Peyer's patch (tissue), 4 donors: ENCODE results near the gene OPRL1. TPM values are rescaled to one million over a fixed set of nuclear protein-coding genes. Genes with fewer than 3 reads are reported as not detected.
A peak's percentile ranks its signal among the peaks of the same experiment; 100 is the strongest.

Experiments used
- DNase-seq, 3 donors: peaks; one replicate each; pipeline ENCODE4 v3.0.0-alpha.2; 2017 to 2019
- H3K27ac ChIP-seq, 4 donors: fragments of 200-600 bp; sonication (generic); one replicate each; pipeline ENCODE4 v1.5.1; 2016 to 2019
- H3K27me3 ChIP-seq, 2 donors: fragments of 200-600 bp; sonication (generic); one replicate each; pipeline ENCODE4 v1.5.1; 2019
- H3K36me3 ChIP-seq, 3 donors: fragments of 200-600 bp; sonication (generic); one replicate each; pipeline ENCODE4 v1.5.1; 2016 to 2019
- H3K4me1 ChIP-seq, 4 donors: fragments of 200-600 bp; sonication (generic); one replicate each; pipeline ENCODE4 v1.5.1; 2016 to 2019
- H3K4me3 ChIP-seq, 4 donors: fragments of 200-600 bp; sonication (generic); 1 replicate in 3 of 4; 2 replicates in 1 of 4; pipeline ENCODE4 v1.5.1; 2016 to 2019; ENCODE audit warnings: mild to moderate bottlenecking in 1 of 4
- H3K9me3 ChIP-seq, 4 donors: fragments of 200-600 bp; sonication (generic); one replicate each; pipeline ENCODE4 v1.5.1; 2016 to 2019; ENCODE audit warnings: mild to moderate bottlenecking in 1 of 4
- POLR2A ChIP-seq, 2 donors: fragments of 450-650 bp; IDR thresholded peaks; one replicate each; pipeline ENCODE4 v1.5.1; 2017; ENCODE audit warnings: antibody characterized with exemption in 2 of 2, mild to moderate bottlenecking in 2 of 2, moderate library complexity in 2 of 2
- total RNA-seq, 4 donors: library from RNA; depleted of rRNA; stranded (reverse); fragments of >200 nt; gene quantifications; one replicate each; pipeline ENCODE4 v1.1.0, GENCODE V29; 2016
- TF ChIP-seq, protein P1 (sequence below), 6 experiments: fragments of 450-650 bp in 4 of 6; fragments of 200-600 bp in 2 of 6; sonication (generic) in 1 of 6; IDR thresholded peaks; one replicate each; pipeline ENCODE4 v1.5.1; 2017 to 2019; ENCODE audit warnings: antibody characterized with exemption in 6 of 6, mild to moderate bottlenecking in 3 of 6, moderate library complexity in 1 of 6

Gene OPRL1
- total RNA-seq, 4 donors from 2014 or later: 0.27 TPM; not detected in 3

GRCh38 chr20:64051561-64052325 lies 28.1 kb upstream of the OPRL1 start:
- no peak overlapping the region for H3K4me3 ChIP-seq
- H3K9me3 ChIP-seq: no peaks in the 10 kb centered on the region
- no peak for TF ChIP-seq POLR2A (IDR thresholded peaks at IDR 0.05)
- TF ChIP-seq, protein P1, sequence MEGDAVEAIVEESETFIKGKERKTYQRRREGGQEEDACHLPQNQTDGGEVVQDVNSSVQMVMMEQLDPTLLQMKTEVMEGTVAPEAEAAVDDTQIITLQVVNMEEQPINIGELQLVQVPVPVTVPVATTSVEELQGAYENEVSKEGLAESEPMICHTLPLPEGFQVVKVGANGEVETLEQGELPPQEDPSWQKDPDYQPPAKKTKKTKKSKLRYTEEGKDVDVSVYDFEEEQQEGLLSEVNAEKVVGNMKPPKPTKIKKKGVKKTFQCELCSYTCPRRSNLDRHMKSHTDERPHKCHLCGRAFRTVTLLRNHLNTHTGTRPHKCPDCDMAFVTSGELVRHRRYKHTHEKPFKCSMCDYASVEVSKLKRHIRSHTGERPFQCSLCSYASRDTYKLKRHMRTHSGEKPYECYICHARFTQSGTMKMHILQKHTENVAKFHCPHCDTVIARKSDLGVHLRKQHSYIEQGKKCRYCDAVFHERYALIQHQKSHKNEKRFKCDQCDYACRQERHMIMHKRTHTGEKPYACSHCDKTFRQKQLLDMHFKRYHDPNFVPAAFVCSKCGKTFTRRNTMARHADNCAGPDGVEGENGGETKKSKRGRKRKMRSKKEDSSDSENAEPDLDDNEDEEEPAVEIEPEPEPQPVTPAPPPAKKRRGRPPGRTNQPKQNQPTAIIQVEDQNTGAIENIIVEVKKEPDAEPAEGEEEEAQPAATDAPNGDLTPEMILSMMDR (IDR thresholded peaks at IDR 0.05): no peak
- peaks cover 0 to 32% of the 10 kb centered on the region in 2 donors for H3K27me3 ChIP-seq
- H3K27ac ChIP-seq: peak overlapping the region in 3 of 4 donors; percentile 36 to 74 (median 57)
- H3K36me3 ChIP-seq: no peaks in the 10 kb centered on the region
- no peak for DNase-seq
- peaks cover 0 to 24% (median 9%) of the 10 kb centered on the region in 4 donors for H3K4me1 ChIP-seq

GRCh38 chr20:64052326-64052722 lies 27.6 kb upstream of the OPRL1 start:
- peak overlapping the region in 3 of 4 donors; percentile 27 to 74 (median 36) for H3K27ac ChIP-seq
- no peak for DNase-seq
- no peaks in the 10 kb centered on the region for H3K9me3 ChIP-seq
- no peaks in the 10 kb centered on the region for H3K36me3 ChIP-seq
- peaks cover 0 to 32% of the 10 kb centered on the region in 2 donors for H3K27me3 ChIP-seq
- peaks cover 0 to 24% (median 10%) of the 10 kb centered on the region in 4 donors for H3K4me1 ChIP-seq
- TF ChIP-seq, protein P1 (IDR thresholded peaks at IDR 0.05): no peak
- TF ChIP-seq POLR2A (IDR thresholded peaks at IDR 0.05): no peak
- no peak overlapping the region for H3K4me3 ChIP-seq

DNA sequence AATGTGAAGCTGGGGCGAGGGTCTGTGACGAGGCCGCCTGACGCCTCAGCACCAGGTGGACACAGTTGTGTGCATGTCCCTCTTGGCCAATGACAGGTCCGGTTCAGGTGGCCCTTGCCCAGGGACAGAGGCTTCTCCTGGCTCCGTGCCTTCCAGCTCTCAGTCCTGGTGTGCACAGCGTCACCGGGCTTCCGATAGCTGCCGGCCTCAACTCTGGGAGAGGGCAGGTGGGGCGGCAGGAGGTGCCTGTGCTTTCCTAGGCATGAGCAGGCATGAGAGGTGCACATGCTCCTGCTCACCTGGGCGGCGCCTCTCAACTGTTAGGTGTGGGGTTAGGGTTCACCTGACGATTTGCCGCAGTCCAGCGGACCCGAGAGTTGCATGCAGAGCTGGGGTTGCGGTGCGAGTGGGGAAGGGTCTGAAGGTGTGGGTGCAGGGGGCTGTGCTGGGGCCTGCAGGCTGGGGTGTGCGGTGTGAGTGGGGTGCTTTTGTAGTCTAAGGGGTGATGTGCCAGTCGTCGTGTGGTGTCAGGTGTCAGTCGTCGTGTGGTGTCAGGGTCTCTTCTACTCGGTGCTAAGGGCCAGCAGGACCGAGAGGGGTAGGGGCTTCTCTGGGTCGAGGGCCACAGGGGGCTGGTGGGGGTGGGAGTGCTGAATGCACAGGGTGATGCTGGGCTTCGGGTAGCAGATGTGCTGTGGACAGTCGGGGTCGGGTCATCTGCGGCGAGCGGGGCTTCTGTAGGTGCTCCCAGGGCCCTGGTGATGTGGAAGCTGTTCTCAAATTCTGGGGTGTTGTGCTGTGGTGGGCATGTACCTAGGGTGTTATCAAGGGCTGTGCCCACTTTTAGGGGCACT lies 26.7 kb upstream of the OPRL1 start:
- H3K4me3 ChIP-seq: no peak overlapping the region
- no peak for TF ChIP-seq POLR2A (IDR thresholded peaks at IDR 0.05)
- TF ChIP-seq, protein P1 (IDR thresholded peaks at IDR 0.05): no peak
- peaks cover 0 to 20% (median 16%) of the 10 kb centered on the region in 4 donors for H3K4me1 ChIP-seq
- DNase-seq: no peak
- H3K36me3 ChIP-seq: no peaks in the 10 kb centered on the region
- H3K9me3 ChIP-seq: no peaks in the 10 kb centered on the region
- peaks cover 0 to 26% of the 10 kb centered on the region in 2 donors for H3K27me3 ChIP-seq
- peak overlapping the region in 3 of 4 donors; percentile 27 to 74 (median 36) for H3K27ac ChIP-seq

- H3K36me3 ChIP-seq: no peaks in the 10 kb centered on the region
- peaks cover 0 to 13% (median 12%) of the 10 kb centered on the region in 4 donors for H3K4me1 ChIP-seq
- H3K9me3 ChIP-seq: no peaks in the 10 kb centered on the region
- H3K27me3 ChIP-seq: peaks cover 0 to 19% of the 10 kb centered on the region in 2 donors
- no peak overlapping the region for H3K4me3 ChIP-seq
- DNase-seq: no peak
- TF ChIP-seq POLR2A (IDR thresholded peaks at IDR 0.05): no peak
- TF ChIP-seq, protein P1 (IDR thresholded peaks at IDR 0.05): no peak
- H3K27ac ChIP-seq: peak overlapping the region in 2 of 4 donors; percentile 46 to 49
These were observed 25.8 kb upstream of the OPRL1 start for GRCh38 chr20:64053841-64054661.

DNA sequence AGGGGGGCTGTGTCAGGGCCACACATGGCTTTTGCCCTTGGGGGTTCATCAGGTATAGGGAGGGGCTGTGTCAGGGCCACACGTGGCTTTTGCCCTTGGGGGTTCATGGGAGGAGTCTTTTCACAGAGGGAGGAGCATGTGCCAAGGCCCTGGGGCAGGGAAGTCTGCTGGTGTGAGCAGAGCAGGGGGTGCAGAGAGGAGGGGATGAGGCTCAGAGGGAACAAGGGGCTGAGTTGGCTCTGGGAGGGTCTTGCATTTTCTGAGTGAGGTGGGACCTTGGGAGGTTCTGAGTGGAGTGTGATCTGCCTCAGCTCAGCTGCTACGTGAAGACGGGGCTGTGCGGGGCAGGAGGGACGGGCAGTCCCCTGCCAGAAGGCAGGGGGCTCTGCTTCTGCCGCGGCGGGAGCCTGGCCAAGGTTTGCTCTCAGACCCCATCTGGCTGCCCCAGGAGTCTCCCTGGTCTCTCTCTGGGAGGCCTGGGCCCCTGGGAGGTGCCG lies 24.4 kb upstream of the OPRL1 start:
- Histone ChIP-seq H3K27me3 (peaks cover 0 to 8% of the 10 kb centered on the region in 2 donors), H3K4me3 (no peak overlapping the region), H3K36me3 (no peaks in the 10 kb centered on the region), H3K4me1 (peaks cover 0 to 13% (median 5%) of the 10 kb centered on the region in 4 donors), H3K9me3 (no peaks in the 10 kb centered on the region), H3K27ac (peak overlapping the region in 3 of 4 donors; percentile 27 to 58 (median 31))
- no peak for DNase-seq
- TF ChIP-seq, protein P1 (IDR thresholded peaks at IDR 0.05): no peak
- no peak for TF ChIP-seq POLR2A (IDR thresholded peaks at IDR 0.05)
